Spleen (tissue), 11 donors: ENCODE data around the gene PODXL2. TPM values are rescaled to one million over a fixed set of nuclear protein-coding genes. Genes with fewer than 3 reads are reported as not detected.

Experiments used
- DNase-seq: peaks from one replicate; pipeline ENCODE4 v3.0.0-alpha.2; 2020
- H3K27ac ChIP-seq, 8 donors: fragments of 200-600 bp; sonication (generic) in 7 of 8; 1 replicate in 4 of 8; 2 replicates in 4 of 8; pipeline versions ENCODE4 v1.5.0 to v1.8.0; 2016 to 2021; ENCODE audit warnings: inconsistent platforms in 4 of 8, mild to moderate bottlenecking in 4 of 8, moderate library complexity in 1 of 8
- H3K27me3 ChIP-seq, 7 donors: fragments of 200-600 bp; sonication (generic) in 6 of 7; replicated peaks in 1 of 7; 1 replicate in 4 of 7; 2 replicates in 3 of 7; pipeline versions ENCODE4 v1.5.0 to v1.8.0; 2016 to 2021; ENCODE audit warnings: inconsistent platforms in 3 of 7, mild to moderate bottlenecking in 1 of 7
- H3K36me3 ChIP-seq, 6 donors: fragments of 200-600 bp; sonication (generic) in 5 of 6; 1 replicate in 4 of 6; 2 replicates in 2 of 6; pipeline versions ENCODE4 v1.5.0 to v1.8.0; 2016 to 2021; ENCODE audit warnings: inconsistent platforms in 2 of 6
- H3K4me1 ChIP-seq, 6 donors: fragments of 200-600 bp; sonication (generic) in 5 of 6; 1 replicate in 3 of 6; 2 replicates in 3 of 6; pipeline versions ENCODE4 v1.5.0 to v1.8.0; 2016 to 2021; ENCODE audit warnings: inconsistent platforms in 3 of 6
- H3K4me3 ChIP-seq, 8 donors: fragments of 200-600 bp; sonication (generic) in 7 of 8; 1 replicate in 4 of 8; 2 replicates in 4 of 8; pipeline versions ENCODE4 v1.5.0 to v1.8.0; 2016 to 2021; ENCODE audit warnings: inconsistent platforms in 4 of 8, mild to moderate bottlenecking in 4 of 8, moderate library complexity in 2 of 8
- H3K9me3 ChIP-seq, 8 donors: fragments of 200-600 bp; sonication (generic) in 7 of 8; 1 replicate in 4 of 8; 2 replicates in 4 of 8; pipeline versions ENCODE4 v1.5.0 to v1.8.0; 2016 to 2021; ENCODE audit warnings: inconsistent platforms in 4 of 8
- POLR2A ChIP-seq, 3 donors: fragments of 450-650 bp; IDR thresholded peaks; one replicate each; pipeline ENCODE4 v1.5.1; 2017; ENCODE audit warnings: antibody characterized with exemption in 3 of 3, mild to moderate bottlenecking in 1 of 3
- POLR2AphosphoS5 ChIP-seq, 3 donors: sonication (generic); formaldehyde crosslinking; IDR thresholded peaks; one replicate each; pipeline ENCODE4 v1.5.1; 2017; ENCODE audit warnings: antibody characterized with exemption in 3 of 3
- WGBS, 5 donors: extraction: QIAGEN DNeasy Blood & Tissue Kit in 3 of 5; methylation state at CpG; one replicate each; pipeline versions ENCODE4 v1.1.5 to v1.1.7; 2013 to 2018; 5-methylcytosine and 5-hydroxymethylcytosine counted together
- intact Hi-C: fragments of 100-400 bp; cut with DNase I; formaldehyde crosslinking; loops from one replicate; pipeline ENCODE4 v1.15.0; 2023; ENCODE audit warnings: low total_unique reads
- polyA plus RNA-seq, 3 donors: library from polyadenylated mRNA; stranded (reverse); fragments of 200-250 nt; gene quantifications; one replicate each; pipeline ENCODE4 v1.2.1, GENCODE V29; 2013
- total RNA-seq, 7 donors: library from RNA; depleted of rRNA in 3 of 7; stranded (reverse); fragments of >200 nt in 3 of 7; fragmentation: NEBNext Ultra II Directional in 4 of 7; extraction: Animal tissue kit (Norgen Biotek cat#: 25700) in 4 of 7; gene quantifications; one replicate each; pipeline versions ENCODE4 v1.1.0 to v1.2.1, GENCODE V29; 2016 to 2021
- TF ChIP-seq, protein P1 (sequence below), 11 experiments: fragments of 200-600 bp in 7 of 11; fragments of 450-650 bp in 4 of 11; sonication (generic) in 4 of 11; IDR thresholded peaks in 8 of 11; conservative IDR thresholded peaks in 3 of 11; 1 replicate in 7 of 11; 2 replicates in 4 of 11; pipeline versions ENCODE4 v1.4.0 to v1.8.0; 2016 to 2021; ENCODE audit warnings: antibody characterized with exemption in 11 of 11, inconsistent platforms in 4 of 11, mild to moderate bottlenecking in 1 of 11
- donor health status: healthy with polysubstance abuse.
- donor health status: DM: no; HTN: no; CAD: no; lungs with moderate emphysema.
- donor health status: DM: no; HTN: no; CAD: no.
- donor health status: Bipolar disorder and iron deficiency.
- donor health status: healthy.
- donor health status: DM: no; HTN: no; CAD: no.
- donor health status: DM: yes; HTN: yes; CAD: no.

PODXL2 gene
- total and polyA plus RNA-seq, 10 donors, result 0.77 to 3.1 (median 2.4) TPM

DNA sequence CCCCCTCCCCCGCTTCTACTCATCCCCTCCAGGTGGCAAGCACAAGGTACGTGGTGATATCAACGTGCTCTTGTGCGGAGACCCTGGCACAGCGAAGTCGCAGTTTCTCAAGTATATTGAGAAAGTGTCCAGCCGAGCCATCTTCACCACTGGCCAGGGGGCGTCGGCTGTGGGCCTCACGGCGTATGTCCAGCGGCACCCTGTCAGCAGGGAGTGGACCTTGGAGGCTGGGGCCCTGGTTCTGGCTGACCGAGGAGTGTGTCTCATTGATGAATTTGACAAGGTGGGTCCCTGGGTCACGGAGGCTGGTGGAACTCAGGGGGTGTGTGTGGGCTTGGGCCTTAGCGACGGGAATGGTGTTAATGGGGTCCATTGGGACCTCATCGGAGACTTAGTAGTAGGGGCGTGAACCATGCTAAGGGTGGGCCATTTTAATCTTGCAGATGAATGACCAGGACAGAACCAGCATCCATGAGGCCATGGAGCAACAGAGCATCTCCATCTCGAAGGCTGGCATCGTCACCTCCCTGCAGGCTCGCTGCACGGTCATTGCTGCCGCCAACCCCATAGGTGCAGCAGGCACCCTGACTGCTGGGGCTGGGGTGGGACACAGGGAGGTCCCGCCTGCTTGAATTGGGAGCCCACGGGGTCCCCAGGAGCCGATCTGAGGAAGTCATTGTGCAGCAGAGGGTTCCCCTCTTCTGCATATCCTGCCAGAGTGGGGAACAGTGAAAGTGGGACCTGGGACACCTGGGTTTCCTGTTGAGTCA, 12.0 kb upstream of the PODXL2 start:
- no peak overlapping the region for H3K4me3 ChIP-seq
- peaks cover 4 to 100% (median 67%) of the 10 kb centered on the region in 6 donors for H3K36me3 ChIP-seq
- intact Hi-C loops, result no loop called here
- no peak for DNase-seq
- no peaks in the 10 kb centered on the region for H3K9me3 ChIP-seq
- peaks cover 0 to 8% (median 0%) of the 10 kb centered on the region in 6 donors for H3K4me1 ChIP-seq
- no peaks in the 10 kb centered on the region for H3K27me3 ChIP-seq
- TF ChIP-seq POLR2A (IDR thresholded peaks at IDR 0.05) (no peak), POLR2AphosphoS5 (IDR thresholded peaks at IDR 0.05) (no peak)
- TF ChIP-seq, protein P1, sequence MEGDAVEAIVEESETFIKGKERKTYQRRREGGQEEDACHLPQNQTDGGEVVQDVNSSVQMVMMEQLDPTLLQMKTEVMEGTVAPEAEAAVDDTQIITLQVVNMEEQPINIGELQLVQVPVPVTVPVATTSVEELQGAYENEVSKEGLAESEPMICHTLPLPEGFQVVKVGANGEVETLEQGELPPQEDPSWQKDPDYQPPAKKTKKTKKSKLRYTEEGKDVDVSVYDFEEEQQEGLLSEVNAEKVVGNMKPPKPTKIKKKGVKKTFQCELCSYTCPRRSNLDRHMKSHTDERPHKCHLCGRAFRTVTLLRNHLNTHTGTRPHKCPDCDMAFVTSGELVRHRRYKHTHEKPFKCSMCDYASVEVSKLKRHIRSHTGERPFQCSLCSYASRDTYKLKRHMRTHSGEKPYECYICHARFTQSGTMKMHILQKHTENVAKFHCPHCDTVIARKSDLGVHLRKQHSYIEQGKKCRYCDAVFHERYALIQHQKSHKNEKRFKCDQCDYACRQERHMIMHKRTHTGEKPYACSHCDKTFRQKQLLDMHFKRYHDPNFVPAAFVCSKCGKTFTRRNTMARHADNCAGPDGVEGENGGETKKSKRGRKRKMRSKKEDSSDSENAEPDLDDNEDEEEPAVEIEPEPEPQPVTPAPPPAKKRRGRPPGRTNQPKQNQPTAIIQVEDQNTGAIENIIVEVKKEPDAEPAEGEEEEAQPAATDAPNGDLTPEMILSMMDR (IDR thresholded peaks at IDR 0.05 in 8 of 11, conservative IDR thresholded peaks at IDR 0.05 in 3 of 11), result no peak
- no peak overlapping the region for H3K27ac ChIP-seq
- WGBS, 5 donors, result 92 to 98% (median 93%) methylated on average over 18 to 26 of the region's 26 CpGs

DNA sequence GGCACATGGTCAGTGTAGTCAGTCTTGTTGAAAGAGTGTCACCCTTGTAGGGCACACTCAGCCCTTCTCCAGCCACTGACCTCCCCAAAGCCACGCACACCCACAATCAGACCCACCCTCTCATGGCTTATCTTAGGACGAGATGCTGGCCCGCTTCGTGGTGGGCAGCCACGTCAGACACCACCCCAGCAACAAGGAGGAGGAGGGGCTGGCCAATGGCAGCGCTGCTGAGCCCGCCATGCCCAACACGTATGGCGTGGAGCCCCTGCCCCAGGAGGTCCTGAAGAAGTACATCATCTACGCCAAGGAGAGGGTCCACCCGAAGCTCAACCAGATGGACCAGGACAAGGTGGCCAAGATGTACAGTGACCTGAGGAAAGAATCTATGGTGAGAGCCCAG, 10.1 kb upstream of the PODXL2 start:
- Histone ChIP-seq H3K9me3 (no peaks in the 10 kb centered on the region), H3K4me3 (no peak overlapping the region), H3K27me3 (no peaks in the 10 kb centered on the region), H3K4me1 (no peaks in the 10 kb centered on the region), H3K27ac (no peak overlapping the region), H3K36me3 (peaks cover 4 to 91% (median 60%) of the 10 kb centered on the region in 6 donors)
- intact Hi-C loops, result no loop called here
- 94 to 98% (median 96%) methylated on average over 11 of the region's 11 CpGs for WGBS, 5 donors
- TF ChIP-seq POLR2A (IDR thresholded peaks at IDR 0.05) (no peak), POLR2AphosphoS5 (IDR thresholded peaks at IDR 0.05) (no peak)
- TF ChIP-seq, protein P1 (IDR thresholded peaks at IDR 0.05 in 8 of 11, conservative IDR thresholded peaks at IDR 0.05 in 3 of 11), result no peak
- no peak for DNase-seq

DNA sequence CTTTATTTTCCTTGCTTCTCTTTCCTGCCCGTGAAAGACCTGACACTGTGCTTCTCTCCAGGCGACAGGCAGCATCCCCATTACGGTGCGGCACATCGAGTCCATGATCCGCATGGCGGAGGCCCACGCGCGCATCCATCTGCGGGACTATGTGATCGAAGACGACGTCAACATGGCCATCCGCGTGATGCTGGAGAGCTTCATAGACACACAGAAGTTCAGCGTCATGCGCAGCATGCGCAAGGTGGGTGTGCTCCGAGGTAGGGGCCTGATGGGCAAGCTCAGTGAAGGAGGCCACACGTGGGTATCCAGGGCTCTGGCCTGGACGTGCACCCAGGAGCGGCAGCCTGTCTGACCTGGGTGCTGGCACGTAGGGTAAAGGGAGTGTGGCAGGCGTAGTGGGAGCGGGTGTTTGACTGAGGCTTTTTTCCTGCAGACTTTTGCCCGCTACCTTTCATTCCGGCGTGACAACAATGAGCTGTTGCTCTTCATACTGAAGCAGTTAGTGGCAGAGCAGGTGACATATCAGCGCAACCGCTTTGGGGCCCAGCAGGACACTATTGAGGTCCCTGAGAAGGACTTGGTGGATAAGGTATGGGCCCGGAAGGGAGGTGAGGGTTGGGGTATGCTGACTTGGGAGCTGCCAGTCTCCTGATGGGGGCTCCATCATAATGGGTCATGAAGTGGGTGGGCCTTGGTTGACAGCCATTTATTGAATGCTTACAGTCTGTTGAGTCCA, 8.2 kb upstream of the PODXL2 start:
- Histone ChIP-seq H3K9me3 (no peaks in the 10 kb centered on the region), H3K36me3 (peaks cover 4 to 72% (median 56%) of the 10 kb centered on the region in 6 donors), H3K4me3 (no peak overlapping the region), H3K27me3 (no peaks in the 10 kb centered on the region), H3K27ac (no peak overlapping the region), H3K4me1 (no peaks in the 10 kb centered on the region)
- intact Hi-C loops, result no loop called here
- no peak for DNase-seq
- 96 to 98% (median 98%) methylated on average over 32 of the region's 32 CpGs for WGBS, 5 donors
- TF ChIP-seq POLR2A (IDR thresholded peaks at IDR 0.05) (no peak), POLR2AphosphoS5 (IDR thresholded peaks at IDR 0.05) (no peak)

GRCh38 chr3:127622031-127622430, 7.0 kb upstream of the PODXL2 start:
- intact Hi-C loops, result no loop called here
- no peaks in the 10 kb centered on the region for H3K9me3 ChIP-seq

More at GRCh38 chr3:127622031-127622430, 7.0 kb upstream of the PODXL2 start:
- Histone ChIP-seq H3K27me3 (no peaks in the 10 kb centered on the region), H3K36me3 (peaks cover 4 to 59% (median 46%) of the 10 kb centered on the region in 6 donors), H3K27ac (no peak overlapping the region), H3K4me1 (peaks cover 0 to 8% (median 0%) of the 10 kb centered on the region in 6 donors), H3K4me3 (no peak overlapping the region)
- 94 to 97% (median 95%) methylated on average over 11 of the region's 11 CpGs for WGBS, 5 donors
- TF ChIP-seq POLR2A (IDR thresholded peaks at IDR 0.05) (no peak), POLR2AphosphoS5 (IDR thresholded peaks at IDR 0.05) (no peak)
- TF ChIP-seq, protein P1 (IDR thresholded peaks at IDR 0.05 in 8 of 11, conservative IDR thresholded peaks at IDR 0.05 in 3 of 11), result no peak
- DNase-seq, result no peak
